HG02623 (cell line): ENCODE data around the gene ARF1.

Source experiments
- ATAC-seq: cut with Tn5 transposase; IDR thresholded peaks from one replicate; pipeline ENCODE4 v1.9.1; 2021; ENCODE audit warnings: moderate library complexity; ENCODE audit not compliant: unreplicated experiment

The ARF1 gene

GRCh38 chr1:228048659-228049298 is 33.7 kb upstream of the ARF1 start:
- no peak for ATAC-seq

- no peak for ATAC-seq
These were observed 31.8 kb upstream of the ARF1 start for GRCh38 chr1:228050571-228051231.

- no peak for ATAC-seq
These were observed 24.1 kb upstream of the ARF1 start for GRCh38 chr1:228058172-228058948.

GRCh38 chr1:228058949-228059633 is 23.4 kb upstream of the ARF1 start:
- no peak for ATAC-seq

GRCh38 chr1:228059634-228060457 is 22.7 kb upstream of the ARF1 start:
- no peak for ATAC-seq

- ATAC-seq: no peak
These were observed 21.9 kb upstream of the ARF1 start for GRCh38 chr1:228060458-228061190.

GRCh38 chr1:228061411-228062084 is 21.0 kb upstream of the ARF1 start:
- ATAC-seq: no peak

GRCh38 chr1:228062085-228062791 is 20.3 kb upstream of the ARF1 start:
- no peak for ATAC-seq

GRCh38 chr1:228062812-228063211 is 19.7 kb upstream of the ARF1 start:
- ATAC-seq: no peak

- ATAC-seq: no peak
These were observed 19.0 kb upstream of the ARF1 start for GRCh38 chr1:228063251-228064191.

- ATAC-seq: no peak
These were observed 18.2 kb upstream of the ARF1 start for GRCh38 chr1:228064296-228064695.

GRCh38 chr1:228064741-228065542 is 17.6 kb upstream of the ARF1 start:
- ATAC-seq: no peak

- no peak for ATAC-seq
These were observed 16.8 kb upstream of the ARF1 start for GRCh38 chr1:228065543-228066347.

- no peak for ATAC-seq
These were observed 16.1 kb upstream of the ARF1 start for GRCh38 chr1:228066416-228066815.

- ATAC-seq: no peak
These were observed 15.4 kb upstream of the ARF1 start for GRCh38 chr1:228066891-228067654.
